Stimulated activated CD4-positive, alpha-beta T cell treated with anti-CD3 and anti-CD28 coated beads, Interleukin-1b, Interleukin-23, amount 100 ng/mL, for 24 hours (primary cell): ENCODE measurements around the gene SLC41A3.
A peak's percentile ranks its signal among the peaks of the same experiment; 100 is the strongest.

Experiments
- DNase-seq, 4 experiments: peaks; one replicate each; pipeline ENCODE4 v3.0.0-alpha.2; 2020; ENCODE audit warnings: low read depth in 4 of 4, low spot score in 1 of 4

SLC41A3 gene

GRCh38 chr3:126083913-126084767, at the start of gene SLC41A3:
TSS of gene SLC41A3 (minus strand) at chr3:126084124. CDS start at chr3:126068219, 15,905 bp downstream.
- peak; percentile 67 to 88 (median 78) for DNase-seq

GRCh38 chr3:126133606-126134005, 49.7 kb upstream of the SLC41A3 start:
- DNase-seq = no peak

DNA sequence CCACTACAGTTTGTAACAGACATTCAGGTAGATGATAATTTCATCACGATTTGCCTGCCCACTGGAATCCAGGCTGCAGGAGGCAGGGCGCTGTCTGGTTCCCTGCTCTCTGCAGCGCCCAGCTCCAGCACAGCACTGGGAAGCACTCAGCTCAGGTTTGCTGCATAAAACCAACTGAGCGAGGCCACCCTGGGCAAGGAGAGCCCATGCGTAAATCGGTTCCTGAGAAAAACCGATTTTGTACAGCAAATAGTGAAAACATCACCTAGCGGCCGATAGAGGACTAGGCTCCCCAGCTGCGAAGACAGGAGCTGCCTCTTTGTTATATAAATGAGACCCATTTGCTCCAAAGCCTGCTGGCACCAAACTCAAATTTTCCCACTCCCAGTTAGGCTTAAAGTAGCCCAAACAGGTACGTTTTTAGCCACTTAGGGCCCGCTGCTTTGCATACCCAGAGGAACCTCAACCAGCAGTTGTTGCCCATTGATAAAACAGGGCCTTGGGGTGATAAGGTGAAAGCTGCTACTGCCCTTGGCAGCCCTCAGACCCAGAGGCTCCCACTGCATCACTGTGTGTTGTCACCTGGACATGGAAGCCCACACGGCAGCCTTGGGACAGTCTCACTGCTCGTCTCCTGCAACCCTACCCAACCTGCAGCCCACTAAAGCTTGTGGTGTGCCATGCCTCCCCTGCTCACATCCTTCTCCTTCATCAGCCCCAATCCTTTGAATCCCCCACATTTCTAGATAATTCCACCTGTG, 49.0 kb upstream of the SLC41A3 start:
- DNase-seq = no peak

GRCh38 chr3:126131881-126132750, 48.2 kb upstream of the SLC41A3 start:
- no peak for DNase-seq

GRCh38 chr3:126130981-126131745, 47.2 kb upstream of the SLC41A3 start:
- no peak for DNase-seq

- DNase-seq = no peak
Observed at GRCh38 chr3:126130081-126130855, 46.3 kb upstream of the SLC41A3 start.

DNA sequence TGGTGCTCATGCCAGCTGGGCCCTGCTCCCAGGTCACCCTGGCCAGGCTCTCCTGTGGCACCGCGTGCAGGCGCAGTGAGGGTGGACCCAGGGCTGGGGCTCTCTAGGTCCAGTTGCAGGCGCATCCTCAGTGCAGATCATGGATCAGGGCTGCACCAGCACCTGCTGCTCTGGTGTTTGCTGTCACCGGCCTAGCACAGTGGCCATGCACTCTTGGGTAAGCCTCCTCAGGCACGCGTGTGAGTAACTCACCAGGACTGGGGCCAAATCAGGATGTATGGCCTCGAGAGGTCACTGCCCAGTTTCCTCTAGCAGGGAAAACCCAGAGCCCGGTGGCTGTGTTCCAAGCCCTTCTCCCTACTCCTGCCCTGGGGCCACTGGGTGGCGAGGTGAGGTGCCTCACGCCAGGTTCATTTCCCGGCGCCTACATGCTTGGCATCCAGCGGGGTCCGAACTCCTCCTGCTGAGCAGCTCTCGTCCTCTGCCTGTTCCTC, 45.5 kb upstream of the SLC41A3 start:
- no peak for DNase-seq

- DNase-seq = no peak
Observed at GRCh38 chr3:126128504-126129397, 44.8 kb upstream of the SLC41A3 start.

DNA sequence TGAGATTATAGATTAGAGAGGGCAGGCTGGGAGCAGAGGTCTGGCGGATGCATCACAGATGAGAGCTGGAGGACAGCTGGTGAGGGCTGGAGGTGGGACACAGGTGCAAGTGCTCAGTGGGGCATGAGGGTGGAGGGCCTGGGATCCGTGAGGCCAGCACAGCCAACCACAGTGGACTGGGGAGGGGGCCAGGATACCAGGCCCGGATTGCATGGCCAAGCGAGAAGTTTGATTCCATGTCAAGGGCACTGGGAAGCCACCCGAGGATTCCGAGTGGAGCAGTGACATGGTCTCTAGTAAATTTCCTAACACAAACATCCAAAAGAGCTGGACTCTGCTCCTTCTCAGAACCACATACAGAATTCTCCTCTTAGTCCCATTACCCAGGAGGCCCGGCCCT, 44.0 kb upstream of the SLC41A3 start:
- no peak for DNase-seq

DNA sequence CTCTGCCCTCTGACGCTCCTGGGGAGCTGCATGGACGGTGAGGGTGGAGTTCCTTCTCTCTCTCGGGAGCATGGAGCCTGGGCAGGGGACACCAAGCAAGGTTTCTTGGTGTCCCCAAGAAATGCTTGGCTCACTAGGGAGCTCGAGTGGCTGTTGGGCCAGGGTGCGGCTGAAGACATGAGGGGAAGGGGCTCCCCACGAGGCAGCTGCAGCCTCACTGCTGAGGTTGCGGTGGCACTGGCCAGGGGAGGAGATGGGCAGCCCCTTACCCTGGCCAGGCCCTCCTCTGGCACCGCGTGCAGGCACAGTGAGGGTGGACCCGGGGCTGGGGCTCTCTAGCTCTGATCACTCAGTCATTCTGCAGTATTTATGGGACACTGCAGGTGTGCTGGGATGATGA, 43.5 kb upstream of the SLC41A3 start:
- DNase-seq = no peak

- DNase-seq = no peak
Observed at GRCh38 chr3:126126811-126127431, 43.0 kb upstream of the SLC41A3 start.

GRCh38 chr3:126126286-126126685, 42.4 kb upstream of the SLC41A3 start:
- no peak for DNase-seq

GRCh38 chr3:126125781-126126251, 41.9 kb upstream of the SLC41A3 start:
- no peak for DNase-seq

DNA sequence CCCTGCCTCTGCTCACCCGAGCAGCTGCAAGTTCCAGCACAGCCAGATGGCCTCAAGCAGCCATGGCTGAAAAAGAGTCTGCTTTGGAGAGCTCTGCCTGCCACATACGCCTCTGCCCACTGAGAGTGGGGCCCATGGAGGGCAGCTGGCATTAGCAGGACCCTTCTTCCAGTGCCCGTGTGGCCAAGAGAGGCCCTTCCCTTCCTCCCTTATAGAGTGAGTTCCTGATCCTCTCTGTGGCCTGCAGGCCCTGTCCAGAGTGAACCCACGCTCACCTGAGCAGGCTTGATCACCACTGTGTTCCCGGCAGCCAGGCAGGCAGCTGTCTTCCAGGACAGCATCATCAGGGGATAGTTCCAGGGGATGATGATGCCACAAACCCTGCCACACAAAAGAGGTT, 41.4 kb upstream of the SLC41A3 start:
- no peak for DNase-seq

- DNase-seq = no peak
Observed at GRCh38 chr3:126124896-126125295, 41.0 kb upstream of the SLC41A3 start.

- no peak for DNase-seq
Observed at GRCh38 chr3:126124148-126124868, 40.4 kb upstream of the SLC41A3 start.

DNA sequence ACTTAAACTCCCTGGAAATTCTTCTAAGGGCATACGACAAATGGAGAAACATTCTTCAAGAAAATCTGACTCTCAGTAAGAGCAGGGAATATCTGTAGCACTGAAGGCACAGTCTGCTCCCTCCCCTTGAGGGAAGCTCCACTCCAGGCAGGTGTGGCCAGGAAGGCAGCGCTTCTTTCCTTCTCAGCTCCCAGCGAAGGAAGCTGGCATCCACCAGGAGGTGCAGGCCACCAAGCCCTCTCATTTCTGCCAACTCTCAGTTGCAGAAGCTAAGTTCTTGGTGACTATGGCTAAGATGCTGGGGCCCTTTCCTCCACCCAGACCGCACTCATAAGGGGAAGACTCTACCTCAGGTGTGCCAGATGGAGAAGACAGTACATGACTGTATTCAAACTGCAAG, 37.7 kb upstream of the SLC41A3 start:
- no peak for DNase-seq
